ENCODE data around the gene SORCS1. TPM values are rescaled to one million over a fixed set of nuclear protein-coding genes. Genes with fewer than 3 reads are reported as not detected.

The SORCS1 gene
- total and polyA plus RNA-seq, 12 donors: 0.18 to 11.1 (median 1.1) TPM

DNA sequence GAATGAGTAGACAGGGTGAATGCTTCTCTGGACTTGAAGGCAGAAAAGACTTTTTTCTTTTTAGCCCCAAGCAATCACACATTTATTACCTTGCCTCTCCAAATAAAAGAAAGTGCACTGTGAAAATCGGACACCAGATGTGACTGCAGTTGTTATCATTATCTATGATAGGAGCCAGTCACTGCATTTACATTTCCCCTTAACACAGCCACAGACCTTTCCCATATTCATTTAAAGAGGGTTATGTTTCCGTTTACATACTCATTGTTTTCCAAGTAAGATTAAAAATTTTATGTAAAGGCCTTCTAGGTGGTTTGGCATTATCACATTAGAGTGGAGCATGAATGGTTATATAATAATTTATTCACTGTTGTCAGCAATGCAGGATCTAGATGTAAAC, 586.8 kb downstream of the SORCS1 start:
- Histone ChIP-seq H3K4me3 (no peak overlapping the region), H3K36me3 (replicated peaks in 1 of 2) (no peaks in the 10 kb centered on the region), H3K27ac (no peak overlapping the region), H3K9me3 (replicated peaks in 1 of 3) (no peaks in the 10 kb centered on the region), H3K27me3 (no peaks in the 10 kb centered on the region), H3K4me1 (replicated peaks in 1 of 2) (no peaks in the 10 kb centered on the region)
- TF ChIP-seq POLR2A (IDR thresholded peaks at IDR 0.05): no peak
- no peak for TF ChIP-seq CTCF (IDR thresholded peaks at IDR 0.05)
- no peak for DNase-seq
- intact Hi-C loops (cut with DNase I): no loop called here
- 43 to 59% (median 52%) methylated on average over 2 of the region's 2 CpGs for WGBS, 4 donors

GRCh38 chr10:106577266-106577665, 587.2 kb downstream of the SORCS1 start:
- H3K36me3 ChIP-seq (replicated peaks in 1 of 2): no peaks in the 10 kb centered on the region
- H3K9me3 ChIP-seq (replicated peaks in 1 of 3): no peaks in the 10 kb centered on the region
- no peak overlapping the region for H3K27ac ChIP-seq
- intact Hi-C loops (cut with DNase I): no loop called here
- no peaks in the 10 kb centered on the region for H3K4me1 ChIP-seq (replicated peaks in 1 of 2)
- no peak for TF ChIP-seq POLR2A (IDR thresholded peaks at IDR 0.05)
- no peak for TF ChIP-seq CTCF (IDR thresholded peaks at IDR 0.05)
- H3K27me3 ChIP-seq: no peaks in the 10 kb centered on the region
- WGBS, 4 donors: 54 to 68% (median 56%) methylated on average over 9 of the region's 9 CpGs
- no peak overlapping the region for H3K4me3 ChIP-seq
- no peak for DNase-seq

DNA sequence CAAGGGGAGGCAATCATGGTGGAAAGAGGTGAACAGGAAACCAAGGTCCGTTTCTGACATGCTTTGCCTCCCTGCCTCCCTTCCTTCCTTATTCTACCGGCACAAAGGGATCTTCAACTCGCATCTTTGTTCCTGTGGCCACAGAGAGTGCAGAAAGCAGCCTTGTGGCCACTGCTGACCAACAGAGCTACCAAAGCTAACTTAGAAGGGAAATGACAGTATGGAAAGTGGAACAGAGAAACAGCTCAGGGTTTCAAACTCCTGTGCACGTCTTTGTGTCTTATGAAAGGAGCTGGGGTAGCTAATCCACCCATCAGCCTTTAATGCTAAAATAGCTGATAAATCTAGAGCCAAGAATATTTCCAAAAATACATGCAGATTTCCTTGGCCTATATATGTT, 588.0 kb downstream of the SORCS1 start:
- intact Hi-C loops (cut with DNase I): no loop called here
- Histone ChIP-seq H3K36me3 (replicated peaks in 1 of 2) (no peaks in the 10 kb centered on the region), H3K9me3 (replicated peaks in 1 of 3) (no peaks in the 10 kb centered on the region), H3K4me3 (no peak overlapping the region), H3K27me3 (no peaks in the 10 kb centered on the region), H3K4me1 (replicated peaks in 1 of 2) (no peaks in the 10 kb centered on the region), H3K27ac (no peak overlapping the region)
- TF ChIP-seq CTCF (IDR thresholded peaks at IDR 0.05) (no peak), POLR2A (IDR thresholded peaks at IDR 0.05) (no peak)
- WGBS, 4 donors: 51 to 69% (median 52%) methylated on average over 4 of the region's 4 CpGs
- DNase-seq: no peak

DNA sequence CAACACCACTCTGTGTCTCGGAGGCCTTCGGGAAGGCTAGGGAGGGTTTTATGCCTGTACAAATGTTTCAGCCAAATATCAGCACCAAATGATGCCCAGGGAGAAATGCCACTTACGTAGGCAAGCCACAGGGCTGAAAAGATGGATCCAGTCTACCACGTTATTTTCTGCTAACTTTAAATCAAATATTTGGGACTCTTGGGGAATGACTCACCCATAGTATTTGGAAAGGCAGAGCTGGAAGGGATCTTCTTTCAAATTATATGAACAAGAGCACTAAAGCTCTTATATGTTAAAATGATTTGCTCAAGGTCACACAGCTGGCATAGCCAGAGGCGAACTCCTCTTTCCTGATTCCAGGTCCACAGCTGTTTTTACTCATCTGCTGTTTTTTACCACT, 591.4 kb downstream of the SORCS1 start:
- no peak for DNase-seq
- TF ChIP-seq POLR2A (IDR thresholded peaks at IDR 0.05): no peak
- TF ChIP-seq CTCF (IDR thresholded peaks at IDR 0.05): no peak
- Histone ChIP-seq H3K4me1 (replicated peaks in 1 of 2) (no peaks in the 10 kb centered on the region), H3K4me3 (no peak overlapping the region), H3K36me3 (replicated peaks in 1 of 2) (no peaks in the 10 kb centered on the region), H3K27me3 (no peaks in the 10 kb centered on the region), H3K27ac (no peak overlapping the region), H3K9me3 (replicated peaks in 1 of 3) (no peaks in the 10 kb centered on the region)
- intact Hi-C loops (cut with DNase I): no loop called here
- 62 to 69% (median 64%) methylated on average over 5 of the region's 5 CpGs for WGBS, 4 donors
